Measurements from ENCODE around the gene NUCB1.
"Not testable (repeated sequence)": the region's sequence is repeated elsewhere in the genome, so short reads cannot be mapped to it uniquely, and the experiment has no call there.

NUCB1 gene

DNA sequence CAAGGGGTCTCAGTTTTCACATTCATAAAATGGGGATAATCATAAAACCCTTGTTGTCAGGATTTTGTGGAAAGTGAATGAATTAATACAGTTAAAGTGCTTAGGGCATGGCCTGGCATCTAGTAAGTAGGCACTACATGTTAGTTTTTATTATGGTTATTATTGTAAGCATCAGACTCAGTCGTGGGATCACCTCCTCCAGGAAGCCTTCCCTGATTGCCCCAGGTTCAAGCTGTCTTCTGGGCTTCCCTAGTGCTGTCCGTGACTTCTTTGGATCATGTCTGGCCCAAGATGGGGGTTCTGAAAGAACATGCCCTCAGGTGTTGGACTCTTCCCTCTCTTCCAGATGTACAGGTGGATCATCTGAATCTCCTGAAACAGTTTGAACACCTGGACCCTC, 10.7 kb downstream of the NUCB1 start:
- no peak for DNase-seq (ENCODE audit: low spot score in 2 of 2)
- H3K36me3 Mint-ChIP-seq: peaks cover 100% of the 10 kb centered on the region

GRCh38 chr19:48913114-48913889, 13.2 kb downstream of the NUCB1 start:
- DNase-seq (ENCODE audit: low spot score in 2 of 2) (no peak), ATAC-seq (peak; percentile 63)
- peak overlapping the region; percentile 23 for H3K27ac Mint-ChIP-seq
- H3K4me3 Mint-ChIP-seq: no peak overlapping the region
- H3K9me3 Mint-ChIP-seq: no peaks in the 10 kb centered on the region
- no peaks in the 10 kb centered on the region for H3K4me1 Mint-ChIP-seq
- peaks cover 100% of the 10 kb centered on the region for H3K36me3 Mint-ChIP-seq

More for the DNA sequence above, 10.7 kb downstream of the NUCB1 start:
- ATAC-seq: no peak
- Mint-ChIP-seq H3K4me3 (no peak overlapping the region), H3K9me3 (no peaks in the 10 kb centered on the region), H3K27ac (no peak overlapping the region), H3K4me1 (no peaks in the 10 kb centered on the region)

GRCh38 chr19:48914181-48914580, 14.1 kb downstream of the NUCB1 start:
- ATAC-seq (no peak), DNase-seq (ENCODE audit: low spot score in 2 of 2) (no peak)
- Mint-ChIP-seq H3K27ac (peak overlapping the region; percentile 63), H3K36me3 (peaks cover 100% of the 10 kb centered on the region), H3K9me3 (no peaks in the 10 kb centered on the region), H3K4me1 (no peaks in the 10 kb centered on the region), H3K4me3 (no peak overlapping the region)

- no peaks in the 10 kb centered on the region for H3K9me3 Mint-ChIP-seq
- no peak overlapping the region for H3K4me3 Mint-ChIP-seq
- no peak for DNase-seq (ENCODE audit: low spot score in 2 of 2)
- H3K36me3 Mint-ChIP-seq: peaks cover 95% of the 10 kb centered on the region
- H3K27ac Mint-ChIP-seq: no peak overlapping the region
- H3K4me1 Mint-ChIP-seq: no peaks in the 10 kb centered on the region
- no peak for ATAC-seq
Measured at GRCh38 chr19:48915757-48916156, 15.6 kb downstream of the NUCB1 start.

- Mint-ChIP-seq H3K27ac (no peak overlapping the region), H3K4me3 (no peak overlapping the region), H3K9me3 (no peaks in the 10 kb centered on the region), H3K36me3 (peaks cover 81% of the 10 kb centered on the region), H3K4me1 (no peaks in the 10 kb centered on the region)
- DNase-seq (ENCODE audit: low spot score in 2 of 2) (no peak), ATAC-seq (no peak)
Measured at GRCh38 chr19:48918071-48918470, 18.0 kb downstream of the NUCB1 start.

DNA sequence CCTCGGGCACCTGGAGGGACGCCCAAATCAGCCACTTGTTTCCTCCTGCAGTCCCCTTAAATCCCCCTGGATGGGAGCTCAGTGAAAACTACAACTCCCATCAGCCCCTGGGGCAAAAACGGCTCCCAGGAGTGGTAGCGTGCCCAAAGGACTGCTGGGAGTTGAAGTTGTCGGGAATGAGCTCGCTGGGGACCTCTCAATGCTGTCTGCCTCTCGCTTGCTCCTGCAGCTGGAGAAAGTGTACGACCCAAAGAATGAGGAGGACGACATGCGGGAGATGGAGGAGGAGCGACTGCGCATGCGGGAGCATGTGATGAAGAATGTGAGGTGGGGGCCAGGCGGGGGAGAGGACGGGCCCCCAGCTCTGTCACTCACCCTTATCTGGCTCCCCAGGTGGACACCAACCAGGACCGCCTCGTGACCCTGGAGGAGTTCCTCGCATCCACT, 18.7 kb downstream of the NUCB1 start:
- H3K27ac Mint-ChIP-seq: no peak overlapping the region
- no peak overlapping the region for H3K4me3 Mint-ChIP-seq
- no peaks in the 10 kb centered on the region for H3K9me3 Mint-ChIP-seq
- DNase-seq (ENCODE audit: low spot score in 2 of 2): no peak
- H3K36me3 Mint-ChIP-seq: peaks cover 81% of the 10 kb centered on the region
- ATAC-seq: peak; percentile 37
- H3K4me1 Mint-ChIP-seq: no peaks in the 10 kb centered on the region

DNA sequence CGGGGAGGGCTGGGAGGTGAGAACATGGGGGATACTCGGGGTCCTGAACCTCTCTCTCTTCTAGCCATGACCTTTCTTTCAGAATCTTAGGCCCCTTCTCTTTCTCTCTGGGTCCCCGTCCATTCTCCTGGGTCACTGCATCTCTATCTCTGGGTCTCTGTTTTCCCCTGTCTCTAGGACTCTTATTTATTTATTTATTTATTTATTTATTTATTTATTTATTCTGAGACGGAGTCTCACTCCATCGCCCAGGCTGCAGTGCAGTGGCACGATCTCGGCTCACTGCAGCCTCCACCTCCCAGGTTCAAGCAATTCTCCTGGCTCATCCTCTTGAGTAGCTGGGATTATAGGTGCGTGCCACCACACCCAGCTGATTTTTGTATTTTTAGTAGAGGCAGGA, 19.2 kb downstream of the NUCB1 start:
- not testable (repeated sequence) for H3K4me1 Mint-ChIP-seq; H3K9me3 Mint-ChIP-seq; ATAC-seq; H3K4me3 Mint-ChIP-seq; DNase-seq (ENCODE audit: low spot score in 2 of 2); H3K27ac Mint-ChIP-seq
- peaks cover 81% of the 10 kb centered on the region for H3K36me3 Mint-ChIP-seq

- Mint-ChIP-seq H3K27ac (no peak overlapping the region), H3K9me3 (no peaks in the 10 kb centered on the region), H3K36me3 (peaks cover 69% of the 10 kb centered on the region), H3K4me1 (no peaks in the 10 kb centered on the region), H3K4me3 (no peak overlapping the region)
- ATAC-seq (no peak), DNase-seq (ENCODE audit: low spot score in 2 of 2) (no peak)
Measured at GRCh38 chr19:48920949-48921348, 20.8 kb downstream of the NUCB1 start.

- Mint-ChIP-seq H3K4me1 (no peaks in the 10 kb centered on the region), H3K36me3 (peaks cover 60% of the 10 kb centered on the region), H3K9me3 (no peaks in the 10 kb centered on the region), H3K27ac (no peak overlapping the region), H3K4me3 (no peak overlapping the region)
- DNase-seq (ENCODE audit: low spot score in 2 of 2): no peak
- ATAC-seq: no peak
Measured at GRCh38 chr19:48921721-48922500, 21.8 kb downstream of the NUCB1 start.

DNA sequence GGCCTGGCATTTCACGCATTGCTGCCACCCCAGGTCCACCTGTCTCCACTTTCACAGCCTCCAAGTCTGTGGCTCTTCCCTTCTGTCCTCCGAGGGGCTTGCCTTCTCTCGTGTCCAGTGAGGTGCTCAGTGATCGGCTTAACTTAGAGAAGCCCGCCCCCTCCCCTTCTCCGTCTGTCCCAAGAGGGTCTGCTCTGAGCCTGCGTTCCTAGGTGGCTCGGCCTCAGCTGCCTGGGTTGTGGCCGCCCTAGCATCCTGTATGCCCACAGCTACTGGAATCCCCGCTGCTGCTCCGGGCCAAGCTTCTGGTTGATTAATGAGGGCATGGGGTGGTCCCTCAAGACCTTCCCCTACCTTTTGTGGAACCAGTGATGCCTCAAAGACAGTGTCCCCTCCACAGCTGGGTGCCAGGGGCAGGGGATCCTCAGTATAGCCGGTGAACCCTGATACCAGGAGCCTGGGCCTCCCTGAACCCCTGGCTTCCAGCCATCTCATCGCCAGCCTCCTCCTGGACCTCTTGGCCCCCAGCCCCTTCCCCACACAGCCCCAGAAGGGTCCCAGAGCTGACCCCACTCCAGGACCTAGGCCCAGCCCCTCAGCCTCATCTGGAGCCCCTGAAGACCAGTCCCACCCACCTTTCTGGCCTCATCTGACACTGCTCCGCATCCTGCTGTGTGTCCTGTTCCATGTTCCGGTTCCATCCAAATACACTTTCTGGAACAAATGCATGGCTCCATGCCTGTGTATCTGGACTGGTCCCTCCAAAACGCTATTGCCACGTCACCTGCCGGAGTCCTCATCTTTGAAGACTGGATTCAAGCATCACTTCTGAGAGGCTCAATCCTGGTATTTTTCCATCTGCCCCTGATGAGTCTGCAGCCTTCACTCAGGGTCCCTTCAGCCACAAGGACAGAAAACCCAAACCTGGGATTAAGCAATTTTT, 22.7 kb downstream of the NUCB1 start:
- Mint-ChIP-seq H3K36me3 (peaks cover 51% of the 10 kb centered on the region), H3K4me1 (no peaks in the 10 kb centered on the region), H3K9me3 (no peaks in the 10 kb centered on the region), H3K27ac (peak overlapping the region; percentile 72), H3K4me3 (no peak overlapping the region)
- ATAC-seq: no peak
- no peak for DNase-seq (ENCODE audit: low spot score in 2 of 2)

GRCh38 chr19:48925240-48925843, 25.2 kb downstream of the NUCB1 start:
- Mint-ChIP-seq H3K9me3 (no peaks in the 10 kb centered on the region), H3K4me1 (no peaks in the 10 kb centered on the region), H3K4me3 (no peak overlapping the region), H3K36me3 (peaks cover 26% of the 10 kb centered on the region), H3K27ac (no peak overlapping the region)
- DNase-seq (ENCODE audit: low spot score in 2 of 2) (no peak), ATAC-seq (peak; percentile 58)

DNA sequence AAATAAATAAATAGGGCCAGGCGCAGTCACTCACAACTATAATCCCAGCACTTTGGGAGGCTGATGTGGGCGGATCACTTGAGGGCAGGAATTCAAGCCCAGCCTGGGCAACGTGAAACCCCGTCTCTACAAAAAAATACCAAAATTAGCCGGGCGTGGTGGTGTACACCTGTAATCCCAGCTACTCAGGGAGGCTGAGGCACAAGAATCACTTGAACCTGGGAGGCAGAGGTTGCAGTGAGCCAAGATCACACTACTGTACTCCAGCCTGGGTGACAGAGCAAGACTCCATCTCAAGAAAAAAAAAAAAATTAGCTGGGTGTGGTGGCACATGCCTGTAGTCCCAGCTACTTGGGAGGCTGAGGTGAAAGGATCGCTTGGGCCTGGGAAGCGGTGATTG, 25.8 kb downstream of the NUCB1 start:
- H3K4me1 Mint-ChIP-seq; H3K9me3 Mint-ChIP-seq; DNase-seq (ENCODE audit: low spot score in 2 of 2); H3K4me3 Mint-ChIP-seq; H3K27ac Mint-ChIP-seq; ATAC-seq: not testable (repeated sequence)
- H3K36me3 Mint-ChIP-seq: peaks cover 26% of the 10 kb centered on the region

- H3K4me3 Mint-ChIP-seq: peak overlapping the region; percentile 7
- no peaks in the 10 kb centered on the region for H3K9me3 Mint-ChIP-seq
- ATAC-seq: peak; percentile 47
- no peaks in the 10 kb centered on the region for H3K4me1 Mint-ChIP-seq
- peaks cover 26% of the 10 kb centered on the region for H3K36me3 Mint-ChIP-seq
- DNase-seq (ENCODE audit: low spot score in 2 of 2): no peak
- H3K27ac Mint-ChIP-seq: no peak overlapping the region
Measured at GRCh38 chr19:48926909-48927308, 26.8 kb downstream of the NUCB1 start.

GRCh38 chr19:48927692-48928091, 27.6 kb downstream of the NUCB1 start:
- H3K36me3 Mint-ChIP-seq: peaks cover 21% of the 10 kb centered on the region
- ATAC-seq; DNase-seq (ENCODE audit: low spot score in 2 of 2); H3K4me1 Mint-ChIP-seq; H3K27ac Mint-ChIP-seq; H3K4me3 Mint-ChIP-seq; H3K9me3 Mint-ChIP-seq: not testable (repeated sequence)
